Measurements from ENCODE around the gene PDGFD. TPM values are rescaled to one million over a fixed set of nuclear protein-coding genes. Genes with fewer than 3 reads are reported as not detected.

The PDGFD gene
- total and polyA plus RNA-seq, 2 donors (not counting 1 experiment from before 2014, with no cell fraction given), result 0.07 to 0.71 TPM

DNA sequence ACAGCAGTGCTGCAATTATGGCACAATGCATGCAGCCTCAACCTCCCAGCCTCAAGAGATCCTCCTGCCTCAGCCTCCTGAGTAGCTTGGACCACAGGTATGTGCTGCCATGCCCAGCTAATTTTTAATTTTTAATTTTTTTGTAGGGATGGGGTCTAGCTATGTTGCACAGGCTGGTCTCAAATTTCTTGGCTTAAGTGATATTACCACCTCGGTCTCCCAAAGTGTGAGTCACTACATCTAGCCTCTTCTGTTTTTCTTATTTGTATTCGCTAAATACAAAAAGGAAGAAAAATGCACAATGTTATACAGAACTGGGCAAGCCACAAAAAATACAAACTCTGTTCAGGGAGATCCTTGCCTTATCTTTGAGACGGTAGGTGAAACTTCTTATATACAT is 65.4 kb downstream of the PDGFD start:
- Histone ChIP-seq H3K36me3 (replicated peaks in 1 of 2; ENCODE audit: control extremely low read depth in 1 of 2, control insufficient read depth in 1 of 2, extremely low read depth in 1 of 2, insufficient read depth in 2 of 2, low read length in 1 of 2) (no peaks in the 10 kb centered on the region), H3K79me2 (ENCODE audit: control insufficient read depth, insufficient read depth, low read length) (no peaks in the 10 kb centered on the region), H3K9me3 (ENCODE audit: control extremely low read depth in 1 of 3, control insufficient read depth in 2 of 3, insufficient read depth in 1 of 3, low read length in 2 of 3) (no peaks in the 10 kb centered on the region), H3K4me3 (ENCODE audit: control extremely low read depth in 1 of 5, extremely low read depth in 1 of 5, insufficient read depth in 1 of 5, low read depth in 2 of 5, low read length in 4 of 5) (no peak overlapping the region), H3K9ac (ENCODE audit: low read length) (no peak overlapping the region), H2AFZ (ENCODE audit: insufficient read depth, low read depth, low read length, poor library complexity, severe bottlenecking) (no peak overlapping the region), H3K4me2 (replicated peaks; ENCODE audit: low read depth, low read length, poor library complexity, severe bottlenecking) (no peak overlapping the region), H3K27me3 (replicated peaks in 1 of 4; ENCODE audit: control extremely low read depth in 1 of 4, control insufficient read depth in 3 of 4, insufficient read depth in 4 of 4, low read length in 3 of 4) (no peaks in the 10 kb centered on the region), H4K20me1 (ENCODE audit: control insufficient read depth, insufficient read depth, low read length, poor library complexity, severe bottlenecking) (no peaks in the 10 kb centered on the region), H3K4me1 (ENCODE audit: control insufficient read depth in 2 of 2, insufficient read depth in 2 of 2, low read length in 2 of 2) (no peaks in the 10 kb centered on the region), H3K27ac (ENCODE audit: low read length in 2 of 2) (no peak overlapping the region)
- H3K27me3 Mint-ChIP-seq, result no peaks in the 10 kb centered on the region
- CTCF ChIA-PET, result no interaction called here
- no peak overlapping the region for H3K27ac Mint-ChIP-seq
- intact Hi-C loops (cut with micrococcal nuclease), result no loop called here
- no peaks in the 10 kb centered on the region for H3K4me1 Mint-ChIP-seq
- no peak for TF ChIP-seq EZH2 (IDR thresholded peaks at IDR 0.05; ENCODE audit: borderline replicate concordance, insufficient read depth, low read depth, low read length, poor library complexity, severe bottlenecking)
- TF ChIP-seq, protein P1, sequence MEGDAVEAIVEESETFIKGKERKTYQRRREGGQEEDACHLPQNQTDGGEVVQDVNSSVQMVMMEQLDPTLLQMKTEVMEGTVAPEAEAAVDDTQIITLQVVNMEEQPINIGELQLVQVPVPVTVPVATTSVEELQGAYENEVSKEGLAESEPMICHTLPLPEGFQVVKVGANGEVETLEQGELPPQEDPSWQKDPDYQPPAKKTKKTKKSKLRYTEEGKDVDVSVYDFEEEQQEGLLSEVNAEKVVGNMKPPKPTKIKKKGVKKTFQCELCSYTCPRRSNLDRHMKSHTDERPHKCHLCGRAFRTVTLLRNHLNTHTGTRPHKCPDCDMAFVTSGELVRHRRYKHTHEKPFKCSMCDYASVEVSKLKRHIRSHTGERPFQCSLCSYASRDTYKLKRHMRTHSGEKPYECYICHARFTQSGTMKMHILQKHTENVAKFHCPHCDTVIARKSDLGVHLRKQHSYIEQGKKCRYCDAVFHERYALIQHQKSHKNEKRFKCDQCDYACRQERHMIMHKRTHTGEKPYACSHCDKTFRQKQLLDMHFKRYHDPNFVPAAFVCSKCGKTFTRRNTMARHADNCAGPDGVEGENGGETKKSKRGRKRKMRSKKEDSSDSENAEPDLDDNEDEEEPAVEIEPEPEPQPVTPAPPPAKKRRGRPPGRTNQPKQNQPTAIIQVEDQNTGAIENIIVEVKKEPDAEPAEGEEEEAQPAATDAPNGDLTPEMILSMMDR (IDR thresholded peaks at IDR 0.05), result no peak
- H3K4me3 Mint-ChIP-seq, result no peak overlapping the region
- ATAC-seq (ENCODE audit: low read depth) (no peak), DNase-seq (no peak)
- no peaks in the 10 kb centered on the region for H3K9me3 Mint-ChIP-seq (ENCODE audit: insufficient read depth)
- POLR2A ChIA-PET, result no interaction called here
- no CpG with 5 or more reads among the region's 3 CpGs for whole genome bisulfite sequencing (ENCODE audit: insufficient coverage)

DNA sequence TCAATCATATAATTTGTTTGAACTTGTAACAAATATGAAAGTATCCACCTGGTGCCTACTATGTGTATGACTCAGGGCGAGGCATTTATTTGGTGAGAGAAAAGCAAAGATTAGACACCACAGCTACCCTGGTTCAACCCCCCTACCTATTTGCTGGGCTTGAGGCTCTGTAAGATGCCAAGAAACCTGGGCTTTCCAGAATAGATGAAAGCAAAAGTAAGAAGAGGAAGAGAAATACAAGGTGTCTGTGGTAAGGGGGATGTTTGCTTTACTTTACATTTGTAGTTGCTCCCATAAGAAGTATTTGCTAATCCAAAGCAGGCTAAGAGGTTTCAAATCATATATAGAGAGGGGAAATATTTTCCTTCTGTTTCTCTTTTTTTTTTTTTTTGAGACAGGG is 65.8 kb downstream of the PDGFD start:
- no peaks in the 10 kb centered on the region for H3K27me3 Mint-ChIP-seq
- CTCF ChIA-PET, result no interaction called here
- Histone ChIP-seq H3K27me3 (replicated peaks in 1 of 4; ENCODE audit: control extremely low read depth in 1 of 4, control insufficient read depth in 3 of 4, insufficient read depth in 4 of 4, low read length in 3 of 4) (no peaks in the 10 kb centered on the region), H2AFZ (ENCODE audit: insufficient read depth, low read depth, low read length, poor library complexity, severe bottlenecking) (no peak overlapping the region), H3K4me2 (replicated peaks; ENCODE audit: low read depth, low read length, poor library complexity, severe bottlenecking) (no peak overlapping the region), H3K4me3 (ENCODE audit: control extremely low read depth in 1 of 5, extremely low read depth in 1 of 5, insufficient read depth in 1 of 5, low read depth in 2 of 5, low read length in 4 of 5) (no peak overlapping the region), H3K9me3 (ENCODE audit: control extremely low read depth in 1 of 3, control insufficient read depth in 2 of 3, insufficient read depth in 1 of 3, low read length in 2 of 3) (no peaks in the 10 kb centered on the region), H3K4me1 (ENCODE audit: control insufficient read depth in 2 of 2, insufficient read depth in 2 of 2, low read length in 2 of 2) (no peaks in the 10 kb centered on the region), H3K27ac (ENCODE audit: low read length in 2 of 2) (no peak overlapping the region), H3K36me3 (replicated peaks in 1 of 2; ENCODE audit: control extremely low read depth in 1 of 2, control insufficient read depth in 1 of 2, extremely low read depth in 1 of 2, insufficient read depth in 2 of 2, low read length in 1 of 2) (no peaks in the 10 kb centered on the region), H3K9ac (ENCODE audit: low read length) (no peak overlapping the region), H4K20me1 (ENCODE audit: control insufficient read depth, insufficient read depth, low read length, poor library complexity, severe bottlenecking) (no peaks in the 10 kb centered on the region), H3K79me2 (ENCODE audit: control insufficient read depth, insufficient read depth, low read length) (no peaks in the 10 kb centered on the region)
- POLR2A ChIA-PET, result no interaction called here
- no peaks in the 10 kb centered on the region for H3K9me3 Mint-ChIP-seq (ENCODE audit: insufficient read depth)
- H3K27ac Mint-ChIP-seq, result no peak overlapping the region
- ATAC-seq (ENCODE audit: low read depth) (no peak), DNase-seq (no peak)
- TF ChIP-seq, protein P1 (IDR thresholded peaks at IDR 0.05), result no peak
- TF ChIP-seq EZH2 (IDR thresholded peaks at IDR 0.05; ENCODE audit: borderline replicate concordance, insufficient read depth, low read depth, low read length, poor library complexity, severe bottlenecking), result no peak
- WGBS (ENCODE audit: insufficient coverage), result no CpG with 5 or more reads among the region's 1 CpG
- intact Hi-C loops (cut with micrococcal nuclease), result no loop called here
- H3K4me3 Mint-ChIP-seq, result no peak overlapping the region
- no peaks in the 10 kb centered on the region for H3K4me1 Mint-ChIP-seq

Measured in B cell (primary cell).